A673 (cell line): ENCODE measurements around the gene EXD2.
"Not testable (repeated sequence)": the region's sequence is repeated elsewhere in the genome, so short reads cannot be mapped to it uniquely, and the experiment has no call there.

Source experiments
- CTCF ChIP-seq: fragments of 300-800, 200-600 bp; sonication (generic); conservative IDR thresholded peaks from 2 replicates; pipeline ENCODE4 v1.5.1; 2017; ENCODE audit warnings: low read depth, mild to moderate bottlenecking, antibody characterized with exemption, low read length, moderate library complexity, mixed read lengths
- EZH2 ChIP-seq: fragments of 200-600 bp; sonication (generic); IDR thresholded peaks from 2 replicates; pipeline ENCODE4 v1.6.1; 2017; ENCODE audit warnings: borderline replicate concordance, low read depth, mild to moderate bottlenecking, mixed read lengths, antibody characterized with exemption, low read length; ENCODE audit not compliant: poor library complexity, severe bottlenecking

DNA sequence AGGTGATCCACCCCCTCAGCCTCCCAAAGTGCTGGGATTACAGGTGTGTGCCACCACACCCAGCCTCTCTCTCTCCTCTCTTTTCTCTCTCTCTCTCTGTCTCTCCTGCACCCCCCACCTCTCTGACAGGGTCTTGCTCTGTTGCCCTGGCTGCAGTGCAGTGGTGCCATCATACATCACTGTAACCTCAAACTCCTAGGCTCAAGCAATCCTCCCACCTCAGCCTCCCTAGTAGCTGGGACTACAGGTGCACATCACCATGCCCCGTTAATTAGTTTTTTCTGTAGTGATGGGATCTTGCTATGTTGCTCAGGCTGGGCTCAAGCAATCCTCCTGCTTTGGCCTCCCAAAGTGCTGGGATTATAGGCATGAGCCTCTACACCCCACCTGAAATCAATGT, 8.7 kb upstream of the EXD2 start:
- TF ChIP-seq EZH2, CTCF: not testable (repeated sequence)
